H54 (cell line): Measurements from ENCODE around the gene SPOCK1.

Experiments
- DNase-seq: peaks from one replicate; pipeline ENCODE4 v3.0.0; 2011; ENCODE audit warnings: low spot score, mixed read lengths; ENCODE audit not compliant: insufficient read length
- FAIRE-seq: peaks from 3 replicates; lab custom pipeline; 2011; peaks lifted over from hg19 to GRCh38; lab: Jason Lieb, UNC
- POLR2A ChIP-seq: IDR thresholded peaks from 2 replicates; pipeline ENCODE4 v1.6.1; 2011; ENCODE audit warnings: low read depth, mild to moderate bottlenecking, low read length

Gene SPOCK1

DNA sequence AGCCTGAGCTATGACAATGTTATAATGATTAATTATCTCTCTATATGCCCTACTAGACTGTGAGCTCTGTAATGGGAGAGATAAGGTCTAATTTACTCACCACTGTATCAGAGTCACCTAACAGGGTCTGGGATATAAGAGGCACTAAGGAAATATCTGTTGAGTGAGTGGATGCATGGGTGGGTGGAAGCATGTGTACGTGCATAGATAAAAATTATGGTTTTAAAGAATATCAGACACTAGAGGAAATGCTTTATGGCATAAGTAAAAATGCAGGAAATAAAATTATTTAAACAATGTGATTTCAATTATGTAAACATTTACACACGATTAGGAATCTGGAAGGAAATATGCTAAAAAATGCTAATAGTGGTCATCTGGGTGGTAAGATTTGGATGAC, 137.8 kb downstream of the SPOCK1 start:
- TF ChIP-seq POLR2A: no peak
- DNase-seq (no peak), FAIRE-seq (no peak)

DNA sequence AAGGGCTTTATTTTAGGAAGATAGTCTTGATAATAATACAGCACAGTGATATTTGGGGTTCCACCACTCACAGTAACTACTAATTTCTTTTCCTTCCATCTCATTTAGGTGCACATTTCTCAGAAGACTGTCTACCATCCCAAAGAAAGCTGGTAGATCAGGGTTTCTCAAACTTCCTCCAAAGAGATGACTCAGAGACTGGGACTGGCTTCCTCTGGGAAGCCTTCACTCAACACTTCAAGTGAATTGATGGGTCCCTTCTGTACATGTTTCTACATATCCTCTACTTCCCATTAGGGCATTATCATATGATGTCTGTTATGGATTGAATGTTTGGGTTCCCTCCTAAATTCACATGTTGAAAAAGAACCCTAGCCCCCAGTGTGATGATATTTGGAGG, 138.5 kb downstream of the SPOCK1 start:
- DNase-seq: no peak

DNA sequence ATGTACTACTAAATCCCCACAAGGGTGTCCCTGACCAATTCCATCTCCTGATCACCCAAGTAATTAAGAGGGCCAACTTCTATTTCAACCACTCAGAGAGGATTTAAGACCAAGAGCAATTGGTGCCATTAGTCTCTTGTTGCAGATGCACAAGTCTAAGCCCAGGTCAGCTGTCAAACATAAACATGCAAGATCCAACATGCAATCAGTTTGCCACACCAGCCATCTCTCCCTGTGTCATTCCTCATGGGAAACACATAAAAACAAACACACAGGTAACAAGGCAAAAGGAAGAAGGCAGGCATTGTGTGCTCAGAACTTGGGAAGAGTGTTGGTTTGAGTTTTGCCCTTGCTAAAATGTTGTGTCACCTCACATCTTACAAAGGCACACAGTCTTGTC, 139.2 kb downstream of the SPOCK1 start:
- DNase-seq (no peak), FAIRE-seq (no peak)
- TF ChIP-seq POLR2A: no peak

More for the DNA sequence above, 138.5 kb downstream of the SPOCK1 start:
- no peak for TF ChIP-seq POLR2A
- no peak for FAIRE-seq

DNA sequence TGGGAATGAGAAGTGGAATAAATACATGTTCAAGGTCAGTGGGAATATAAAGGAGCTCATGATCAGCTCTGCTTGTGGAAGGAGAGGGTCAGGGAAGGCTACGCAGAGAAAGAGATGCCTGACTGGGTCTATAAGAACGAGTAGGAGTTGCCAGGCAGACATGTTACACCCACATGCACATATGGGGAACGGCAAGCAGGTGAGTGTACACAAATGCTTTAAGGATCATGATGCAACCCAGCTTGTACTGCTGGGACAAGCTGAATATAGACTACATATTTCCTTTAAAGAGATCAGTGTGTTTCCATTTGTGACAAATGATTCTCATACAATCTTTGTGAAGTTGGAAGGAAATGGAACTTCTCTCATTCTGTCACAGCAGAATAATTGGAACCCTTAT, 141.7 kb downstream of the SPOCK1 start:
- DNase-seq (no peak), FAIRE-seq (no peak)
- TF ChIP-seq POLR2A: no peak

DNA sequence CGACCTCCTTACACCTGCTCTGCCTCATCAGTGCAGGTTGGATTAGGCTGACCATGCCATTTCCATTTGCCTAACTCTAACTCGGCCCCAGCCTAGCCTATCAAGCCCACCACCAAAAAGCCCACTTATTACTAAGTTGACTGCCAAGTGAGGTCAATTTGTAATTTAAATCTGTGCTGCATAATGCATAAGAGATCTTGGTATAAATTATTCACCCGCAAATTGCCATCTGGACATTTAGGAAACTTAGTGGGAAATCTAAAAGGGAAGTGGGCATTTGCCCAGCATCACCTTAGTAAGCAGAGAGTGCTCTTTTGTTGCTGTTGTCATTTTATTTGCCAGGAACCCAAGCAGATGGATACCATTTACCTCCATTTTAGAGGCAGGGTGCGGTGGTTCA, 143.0 kb downstream of the SPOCK1 start:
- FAIRE-seq (no peak), DNase-seq (no peak)
- TF ChIP-seq POLR2A: no peak

DNA sequence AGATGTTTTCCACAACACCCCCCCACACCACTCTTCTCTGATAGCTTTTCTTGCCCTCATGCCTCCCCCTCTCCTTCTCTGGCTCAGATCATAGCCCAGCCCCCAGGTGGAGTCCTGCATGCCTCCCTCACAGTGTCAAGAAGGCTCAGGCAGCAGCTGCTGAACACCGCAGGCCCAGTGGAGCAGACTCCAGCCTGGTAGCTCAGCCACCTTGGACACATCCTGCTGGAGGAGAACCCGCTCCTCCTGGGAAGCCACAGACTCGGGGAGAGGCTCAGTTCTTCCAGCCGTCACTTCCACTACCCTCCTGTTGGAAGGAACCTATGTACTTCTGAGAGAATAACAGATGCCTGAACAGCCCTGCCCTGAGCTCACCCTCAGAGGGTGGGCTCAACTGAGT, 143.4 kb downstream of the SPOCK1 start:
- DNase-seq (no peak), FAIRE-seq (no peak)
- TF ChIP-seq POLR2A: no peak

DNA sequence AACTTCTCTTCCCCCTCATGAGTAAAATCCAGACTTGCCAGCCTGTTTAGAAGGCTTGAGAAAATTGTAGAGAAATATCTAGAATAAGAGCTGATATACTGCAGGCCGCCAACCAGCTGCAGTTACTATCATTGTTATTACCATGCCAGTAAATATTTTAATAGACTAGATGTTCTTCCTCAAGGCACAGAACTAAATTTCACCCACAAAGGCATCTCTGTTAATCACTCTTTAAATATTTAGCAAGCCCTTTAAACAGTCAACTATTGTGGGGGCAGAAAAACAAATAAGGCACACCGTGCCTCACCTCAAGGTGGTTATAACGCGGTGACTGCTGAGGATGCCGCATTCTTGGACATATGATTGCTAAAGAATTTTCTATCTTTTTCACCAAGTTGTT, 147.0 kb downstream of the SPOCK1 start:
- DNase-seq (no peak), FAIRE-seq (no peak)
- TF ChIP-seq POLR2A: no peak

DNA sequence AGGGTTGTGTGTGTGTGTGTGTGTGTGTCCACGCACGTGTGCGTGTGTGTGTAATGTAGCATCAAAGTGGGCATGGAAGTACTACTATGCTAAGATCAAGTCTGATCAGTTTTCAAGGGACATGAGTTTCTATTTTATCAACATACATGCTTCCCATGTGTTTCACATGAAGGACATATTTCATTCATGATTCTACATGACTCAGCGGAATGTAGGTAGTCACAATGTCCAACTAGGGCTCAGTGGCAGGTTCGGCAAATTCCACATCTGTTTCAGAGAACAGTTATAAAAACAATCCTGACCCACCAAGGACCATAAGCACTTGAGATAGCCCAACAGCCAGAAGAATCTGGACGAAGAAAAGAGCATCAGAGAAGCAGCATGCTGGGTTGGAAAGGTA, 148.3 kb downstream of the SPOCK1 start:
- no peak for FAIRE-seq

DNA sequence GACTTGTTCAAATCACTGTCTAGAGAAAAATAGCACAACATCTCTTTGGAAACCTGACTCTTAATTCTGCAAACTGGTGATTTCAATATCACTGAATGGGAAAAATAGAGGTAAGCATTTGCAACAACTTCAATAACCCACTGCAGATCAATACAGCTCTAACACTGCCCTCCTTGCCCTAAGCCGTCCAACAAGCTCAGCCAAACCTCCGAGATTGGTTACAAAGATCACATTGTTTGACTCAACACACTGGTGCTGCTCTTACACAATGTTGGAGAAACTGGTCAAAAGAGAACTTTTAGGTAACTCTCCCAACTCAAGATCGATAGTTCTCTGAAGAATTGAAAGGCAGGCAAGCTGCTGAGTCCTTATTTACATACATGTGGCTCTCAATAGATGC, 150.4 kb downstream of the SPOCK1 start:
- no peak for TF ChIP-seq POLR2A
- DNase-seq (no peak), FAIRE-seq (no peak)

More for the DNA sequence above, 148.3 kb downstream of the SPOCK1 start:
- DNase-seq: no peak
- TF ChIP-seq POLR2A: no peak

DNA sequence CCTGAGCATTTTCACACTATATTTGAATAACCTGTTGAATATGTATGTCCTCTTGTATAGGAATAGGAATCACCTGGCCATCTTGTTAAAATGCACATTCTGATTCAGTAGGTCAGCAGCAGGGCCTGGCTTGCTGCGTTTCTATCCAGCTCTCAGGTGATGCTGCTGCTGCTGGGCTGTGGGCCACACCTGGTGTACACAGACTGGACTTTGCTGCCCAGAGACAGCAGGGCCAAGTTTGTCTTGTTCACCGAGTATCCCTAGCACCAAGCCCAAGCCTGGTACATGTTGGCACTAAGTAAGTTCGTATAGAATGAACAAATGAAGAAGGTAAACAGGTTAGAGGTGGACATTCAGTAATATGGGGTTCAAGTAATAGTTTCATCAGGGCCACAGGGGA, 151.3 kb downstream of the SPOCK1 start:
- DNase-seq (no peak), FAIRE-seq (no peak)
- no peak for TF ChIP-seq POLR2A

DNA sequence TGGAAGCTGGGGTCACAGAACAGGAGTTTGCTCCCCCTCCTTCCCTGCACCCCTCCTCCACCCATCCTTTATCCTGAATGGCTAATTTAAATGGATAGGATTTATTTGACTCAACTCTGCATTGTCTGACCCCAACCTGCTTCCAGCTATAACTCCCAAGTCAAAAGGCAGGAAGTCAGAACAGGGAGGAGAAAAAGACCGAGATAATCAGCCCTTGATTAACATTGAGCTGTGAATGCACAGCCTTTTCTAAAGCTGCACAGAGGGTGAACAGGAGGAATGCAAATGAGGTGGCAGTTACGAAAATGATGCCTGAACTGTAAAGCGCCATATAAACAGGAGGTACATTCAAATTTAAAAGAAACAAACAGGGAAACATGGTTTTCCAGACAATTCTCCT, 152.8 kb downstream of the SPOCK1 start:
- no peak for FAIRE-seq
- TF ChIP-seq POLR2A: no peak

DNA sequence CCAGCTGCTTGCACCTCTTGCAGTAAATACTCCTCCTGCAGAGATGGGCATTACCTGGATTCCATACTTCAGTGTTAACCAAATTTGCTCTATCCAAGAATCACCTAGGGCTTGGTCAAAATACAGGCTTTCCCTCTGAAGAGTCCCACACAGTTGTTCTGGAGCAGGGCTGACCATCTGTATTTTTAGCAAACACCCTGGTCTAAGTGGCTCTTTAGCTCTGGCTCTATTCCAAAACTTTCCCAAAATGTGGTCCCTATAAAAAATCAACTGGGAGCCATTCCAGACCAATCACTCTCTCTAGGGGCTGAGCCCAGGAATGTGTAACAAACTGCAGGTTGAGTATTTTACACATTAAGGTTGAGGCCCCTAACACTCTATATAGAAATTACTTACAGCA, 153.7 kb downstream of the SPOCK1 start:
- DNase-seq: no peak
- TF ChIP-seq POLR2A: no peak
- no peak for FAIRE-seq

More for the DNA sequence above, 152.8 kb downstream of the SPOCK1 start:
- no peak for DNase-seq

DNA sequence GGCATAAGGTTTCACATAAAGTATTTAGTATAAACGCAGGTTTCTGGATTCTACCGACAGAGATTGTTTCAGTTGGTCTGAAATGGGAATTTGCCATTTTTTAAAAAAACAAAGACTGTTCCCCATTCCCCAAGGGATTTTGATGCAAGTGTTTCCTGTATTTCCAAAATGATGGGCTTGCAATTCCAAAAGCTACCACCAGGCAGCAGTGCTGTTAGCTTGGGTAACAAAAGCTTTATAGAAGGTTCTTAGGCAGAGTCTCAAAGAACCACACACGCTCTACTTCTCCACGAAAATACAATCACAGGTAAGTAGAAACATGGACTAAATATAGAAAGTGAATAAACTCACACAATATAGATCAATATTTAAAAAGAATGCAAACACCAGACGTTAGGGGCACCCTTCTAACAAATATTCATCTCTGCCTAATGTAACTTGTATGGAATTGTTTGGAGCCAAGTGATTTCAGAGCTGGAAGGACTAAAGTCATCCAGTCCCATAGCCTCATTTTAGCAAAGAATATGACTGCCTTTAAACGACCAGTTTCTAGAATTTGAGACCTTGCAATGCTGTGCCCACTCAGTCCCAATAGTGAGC, 154.3 kb downstream of the SPOCK1 start:
- FAIRE-seq: no peak
- peak; percentile 35 for DNase-seq

DNA sequence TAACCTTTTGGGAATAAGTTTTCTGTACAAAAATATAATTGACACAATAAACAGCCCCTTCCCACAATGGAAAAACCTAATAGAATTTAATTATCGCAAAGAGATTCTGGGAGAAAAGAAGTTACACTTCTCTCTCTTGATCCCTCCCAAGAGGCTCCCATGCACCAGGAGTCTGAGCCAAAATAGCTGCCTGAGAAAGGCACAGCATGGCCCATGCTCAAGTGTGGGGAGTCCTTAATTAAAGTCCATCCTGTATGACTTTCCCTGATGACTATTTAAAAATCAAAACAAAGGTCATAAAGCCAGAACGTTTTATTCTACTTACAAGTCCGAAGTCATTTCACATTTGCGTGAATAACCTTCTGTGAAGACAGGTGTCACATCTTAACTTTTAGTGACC, 155.1 kb downstream of the SPOCK1 start:
- TF ChIP-seq POLR2A: no peak
- DNase-seq (no peak), FAIRE-seq (no peak)

More for the DNA sequence above, 154.3 kb downstream of the SPOCK1 start:
- TF ChIP-seq POLR2A: no peak

DNA sequence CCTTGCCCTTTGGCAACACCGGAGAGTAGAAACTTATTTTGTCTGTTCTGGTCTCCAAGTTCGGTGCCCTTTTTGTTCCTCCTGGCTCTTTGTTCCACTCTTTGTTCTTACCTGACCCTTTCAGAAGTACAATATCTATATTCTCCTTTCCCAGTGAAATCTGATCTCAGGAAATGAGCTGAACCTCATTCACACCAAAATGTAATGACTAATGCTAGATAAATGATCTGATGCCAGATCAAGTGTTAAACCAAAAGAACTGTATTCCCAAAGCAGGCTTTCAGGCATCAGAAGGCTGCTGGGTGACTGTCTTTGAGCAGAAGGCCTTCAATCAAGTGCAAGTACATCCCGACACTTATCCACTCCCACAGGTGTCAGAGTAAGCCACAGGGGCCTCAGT, 156.4 kb downstream of the SPOCK1 start:
- no peak for TF ChIP-seq POLR2A
- no peak for FAIRE-seq
- DNase-seq: no peak

DNA sequence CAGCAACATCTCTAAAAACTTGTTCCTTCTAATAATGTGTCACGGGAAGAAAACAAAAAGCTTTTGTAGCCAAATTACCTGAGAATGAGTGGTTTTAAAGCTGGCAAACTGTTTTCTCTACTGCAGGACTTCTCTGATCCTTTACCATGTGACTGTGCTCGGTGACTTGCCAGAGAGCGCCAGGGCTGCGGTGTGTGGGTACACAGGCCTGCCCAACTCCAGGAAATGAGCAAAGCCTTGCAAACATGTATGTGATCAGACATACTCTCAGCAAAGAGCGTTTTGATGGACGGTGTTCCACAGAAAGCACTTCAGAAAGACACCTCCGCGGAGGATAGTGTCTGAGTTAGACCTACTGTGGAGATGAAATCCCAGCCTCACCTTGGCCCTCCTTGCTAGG, 157.3 kb downstream of the SPOCK1 start:
- no peak for FAIRE-seq
- no peak for DNase-seq
- TF ChIP-seq POLR2A: no peak

DNA sequence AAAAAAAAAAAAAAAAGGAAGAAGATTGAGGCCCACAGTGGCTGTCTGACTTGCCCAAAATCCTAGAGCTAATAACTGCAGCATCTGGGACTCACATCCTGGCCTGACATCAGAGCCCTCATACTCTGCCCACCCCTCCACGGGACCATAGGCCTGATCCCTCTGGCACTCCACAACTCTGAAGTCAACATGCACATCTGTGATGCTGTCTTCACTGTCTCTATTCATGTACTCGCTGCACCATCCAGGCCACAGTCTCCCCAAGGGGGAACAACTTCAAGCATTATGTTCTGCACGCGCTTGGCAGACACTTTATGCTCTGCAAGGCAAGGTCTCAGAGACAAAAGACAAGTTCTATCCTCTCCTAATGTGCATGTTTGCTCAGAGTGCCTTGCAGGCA, 158.2 kb downstream of the SPOCK1 start:
- no peak for DNase-seq
- FAIRE-seq: no peak
- TF ChIP-seq POLR2A: no peak
